HepG2 (cell line): ENCODE data around the gene GREM2. TPM values are rescaled to one million over a fixed set of nuclear protein-coding genes. Genes with fewer than 3 reads are reported as not detected.

Experiments
- ATAC-seq: fragments of 200-7000 bp; cut with Tn5 transposase; 3 replicates; pipeline ENCODE4 v1.9.1; 2020; ENCODE audit warnings: mild to moderate bottlenecking, moderate library complexity
- BruUV-seq: library from RNA; stranded (reverse); fragments of 400-500 nt; replicated peaks from 2 replicates; lab custom pipeline; 2021; lab: Mats Ljungman, UMichigan
- CTCF ChIA-PET: fragments of 300-600 bp; formaldehyde crosslinking; extraction: SDS; loops from one replicate; lab custom pipeline; 2021; ENCODE audit warnings: low total read pairs, inconsistent platforms, low intra/inter-chr PET ratio; lab: Yijun Ruan, JAX
- POLR2A ChIA-PET: fragments of 350-600 bp; sonication (Branson Sonifier 250); formaldehyde crosslinking; loops from one replicate; lab custom pipeline; 2020; ENCODE audit warnings: antibody characterized with exemption, inconsistent platforms; lab: Yijun Ruan, JAX
- DNase-seq: peaks from one replicate; pipeline ENCODE4 v3.0.0-alpha.2; 2015; ENCODE audit warnings: low spot score
- FAIRE-seq: peaks from 3 replicates; lab custom pipeline; 2011; peaks lifted over from hg19 to GRCh38; lab: Jason Lieb, UNC
- H2AFZ ChIP-seq: one replicate; pipeline ENCODE4 v1.6.1; 2011; ENCODE audit warnings: low read length, inconsistent platforms
- H3K27ac ChIP-seq: fragments of 300-600 bp; 3 replicates; pipeline ENCODE4 v1.8.0; 2011; ENCODE audit warnings: mixed run types, mild to moderate bottlenecking, mixed read lengths, low read length, inconsistent platforms; ENCODE audit not compliant: insufficient read depth; ENCODE audit errors: extremely low read length
- H3K27me3 ChIP-seq, 2 experiments: fragments of 200-600 bp in 1 of 2; 2 replicates in 1 of 2; 3 replicates in 1 of 2; pipeline versions ENCODE4 v1.6.0 to v1.8.0; 2011; ENCODE audit warnings: low read length in 2 of 2, mild to moderate bottlenecking in 2 of 2, moderate library complexity in 2 of 2, inconsistent platforms in 1 of 2; ENCODE audit not compliant: insufficient read depth in 2 of 2, control insufficient read depth in 1 of 2
- H3K36me3 ChIP-seq, 2 experiments: fragments of 200-600 bp in 1 of 2; replicated peaks in 1 of 2; 2 replicates in 1 of 2; 3 replicates in 1 of 2; pipeline versions ENCODE4 v1.5.1 to v1.8.0; 2011; ENCODE audit warnings: low read length in 2 of 2, inconsistent platforms in 1 of 2; ENCODE audit not compliant: insufficient read depth in 2 of 2, control insufficient read depth in 1 of 2
- H3K4me1 ChIP-seq: 2 replicates; pipeline ENCODE4 v1.5.1; 2012; ENCODE audit warnings: low read length, inconsistent platforms; ENCODE audit not compliant: insufficient read depth
- H3K4me2 ChIP-seq: 2 replicates; pipeline ENCODE4 v1.6.0; 2011; ENCODE audit warnings: low read depth, low read length, inconsistent platforms
- H3K4me3 ChIP-seq, 3 experiments: fragments of 200-600 bp in 1 of 3; sonication (generic), shearing (Covaris generic) in 1 of 3; replicated peaks in 1 of 3; 2 replicates each; pipeline ENCODE4 v1.5.1; 2011 to 2016; ENCODE audit warnings: low read length in 3 of 3, inconsistent platforms in 2 of 3, low read depth in 2 of 3, mild to moderate bottlenecking in 2 of 3, control low read depth in 1 of 3, mixed read lengths in 1 of 3; ENCODE audit not compliant: insufficient read depth in 1 of 3
- H3K79me2 ChIP-seq: one replicate; pipeline ENCODE4 v1.6.1; 2011; ENCODE audit warnings: low read length, inconsistent platforms; ENCODE audit not compliant: insufficient read depth
- H3K9ac ChIP-seq: 2 replicates; pipeline ENCODE4 v1.6.0; 2011; ENCODE audit warnings: mild to moderate bottlenecking, low read depth, low read length, inconsistent platforms; ENCODE audit not compliant: insufficient read depth
- H3K9me3 ChIP-seq: 2 replicates; pipeline ENCODE4 v1.5.1; 2012; ENCODE audit warnings: mild to moderate bottlenecking, low read length
- H4K20me1 ChIP-seq: 2 replicates; pipeline ENCODE4 v1.6.0; 2011; ENCODE audit warnings: inconsistent platforms, mild to moderate bottlenecking, low read length, moderate library complexity; ENCODE audit not compliant: insufficient read depth
- GPN1 ChIP-seq: sonication (generic); formaldehyde crosslinking; IDR thresholded peaks from 2 replicates; pipeline ENCODE4 v1.5.1; 2020; ENCODE audit warnings: missing genetic modification reagents, borderline replicate concordance
- JUNB ChIP-seq: sonication (generic); formaldehyde crosslinking; IDR thresholded peaks from 2 replicates; pipeline ENCODE4 v1.8.0; 2022; ENCODE audit warnings: missing genetic modification reagents, mild to moderate bottlenecking, borderline replicate concordance
- MAZ ChIP-seq, 2 experiments: sonication (generic) in 1 of 2; formaldehyde crosslinking in 1 of 2; IDR thresholded peaks; 2 replicates each; pipeline versions ENCODE4 v1.5.0 to v1.6.1; 2012 to 2020; ENCODE audit warnings: low read depth in 2 of 2, mild to moderate bottlenecking in 2 of 2, borderline replicate concordance in 1 of 2, improper control_type of control experiment in 1 of 2, low read length in 1 of 2, missing genetic modification reagents in 1 of 2, moderate library complexity in 1 of 2
- MXD4 ChIP-seq: IDR thresholded peaks from 2 replicates; pipeline ENCODE4 v1.6.1; 2016; ENCODE audit warnings: mild to moderate bottlenecking, missing biosample characterization, missing genetic modification reagents
- NFE2L1 ChIP-seq: sonication (generic); formaldehyde crosslinking; IDR thresholded peaks from 2 replicates; pipeline ENCODE4 v1.4.0; 2020; ENCODE audit warnings: missing genetic modification reagents, mild to moderate bottlenecking, borderline replicate concordance
- PHF21A ChIP-seq: sonication (generic); formaldehyde crosslinking; IDR thresholded peaks from 2 replicates; pipeline ENCODE4 v1.5.0; 2020; ENCODE audit warnings: mild to moderate bottlenecking, missing genetic modification reagents
- SIX1 ChIP-seq: sonication (generic); formaldehyde crosslinking; IDR thresholded peaks from 2 replicates; pipeline ENCODE4 v1.4.0; 2020; ENCODE audit warnings: missing genetic modification reagents, borderline replicate concordance
- ZMAT3 ChIP-seq: sonication (generic); formaldehyde crosslinking; conservative IDR thresholded peaks from 2 replicates; pipeline ENCODE4 v1.7.0; 2021; ENCODE audit warnings: missing genetic modification reagents
- ZNF382 ChIP-seq: sonication (generic); formaldehyde crosslinking; IDR thresholded peaks from 2 replicates; pipeline ENCODE4 v1.5.0; 2020; ENCODE audit warnings: missing genetic modification reagents, mild to moderate bottlenecking, borderline replicate concordance
- ZNF781 ChIP-seq: sonication (generic); formaldehyde crosslinking; IDR thresholded peaks from 2 replicates; pipeline ENCODE4 v1.5.1; 2020; ENCODE audit warnings: borderline replicate concordance, mild to moderate bottlenecking, missing genetic modification reagents; ENCODE audit errors: not compliant biosample characterization
- WGBS: methylation state at CpG from one replicate; pipeline ENCODE4 v1.1.6; 2017; ENCODE audit warnings: low lambda C conversion rate; 5-methylcytosine and 5-hydroxymethylcytosine counted together
- in situ Hi-C: cut with HindIII; loops from 2 replicates; pipeline ENCODE4 v1.10.0; 2017; ENCODE audit warnings: low pct_unique_long_range_greater_than_20kb; ENCODE audit not compliant: extremely low pct_ligation_motif_present
- intact Hi-C: fragments of 100-400 bp; cut with micrococcal nuclease; formaldehyde crosslinking; loops from one replicate; pipeline ENCODE4 v1.10.0; 2022; ENCODE audit not compliant: unreplicated experiment
- polyA plus RNA-seq, 8 experiments: library from polyadenylated mRNA; depleted of rRNA in 3 of 8; stranded (reverse) in 7 of 8; unstranded in 1 of 8; fragments of >200 nt; fragmentation: Illumina TruSeq in 4 of 8; extraction: Trizol in 4 of 8; gene quantifications; 2 replicates each; pipeline versions ENCODE4 v1.2.1 to v1.2.3, GENCODE V29; 2011 to 2016; ENCODE audit warnings: low read depth in 4 of 8, missing spikeins in 1 of 8, mixed read lengths in 1 of 8; ENCODE audit not compliant: insufficient read depth in 1 of 8
- total RNA-seq, 5 experiments: library from RNA; depleted of rRNA; stranded (reverse); fragments of >200 nt; fragmentation: Illumina TruSeq; extraction: Trizol; gene quantifications; 2 replicates each; pipeline ENCODE4 v1.2.3, GENCODE V29; 2016; ENCODE audit warnings: low read depth in 1 of 5
- TF ChIP-seq, protein P1 (sequence below): sonication (generic); formaldehyde crosslinking; IDR thresholded peaks from 2 replicates; pipeline ENCODE4 v1.4.0; 2020; ENCODE audit warnings: mild to moderate bottlenecking, low read depth, missing genetic modification reagents
- TF ChIP-seq, protein P2 (sequence below): sonication (generic); formaldehyde crosslinking; IDR thresholded peaks from 2 replicates; pipeline ENCODE4 v1.9.0; 2021; ENCODE audit warnings: missing genetic modification reagents, mild to moderate bottlenecking, borderline replicate concordance
- TF ChIP-seq, protein P3 (sequence below): sonication (generic); formaldehyde crosslinking; IDR thresholded peaks from 2 replicates; pipeline ENCODE4 v1.4.0; 2020; ENCODE audit warnings: missing genetic modification reagents, mild to moderate bottlenecking, borderline replicate concordance

The GREM2 gene
- total and polyA plus RNA-seq, 2 of the 13 experiments (the other 11 are each of a cell fraction or from before 2014, with no cell fraction given): 0.07 TPM; not detected in 1

DNA sequence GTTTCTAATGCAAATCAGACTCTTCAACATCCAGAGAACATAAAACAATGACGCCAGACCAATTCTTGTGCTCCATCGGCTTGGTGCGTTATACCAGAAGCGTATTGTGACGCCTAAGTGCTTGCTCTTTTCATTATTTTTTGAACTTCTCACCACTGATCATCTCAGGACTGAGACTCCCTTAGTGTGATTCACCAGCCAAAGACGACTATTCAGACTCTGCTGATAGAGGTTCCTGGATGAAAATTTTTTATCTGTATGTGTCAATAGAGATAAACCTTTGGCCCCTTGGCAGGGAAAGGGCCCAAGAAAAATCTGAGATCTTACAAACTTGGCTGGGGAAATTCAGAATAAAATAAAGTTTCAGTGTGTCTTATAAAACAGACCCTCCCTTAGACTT is 856 bp upstream of the GREM2 start:
- no peak for ATAC-seq
- FAIRE-seq: no peak
- Histone ChIP-seq H3K27me3 (peaks cover 0 to 22% of the 10 kb centered on the region in 2 experiments; a peak in 4 of 5 replicates), H3K36me3 (no peaks in the 10 kb centered on the region), H3K4me3 (no peak overlapping the region), H3K79me2 (no peaks in the 10 kb centered on the region), H3K4me1 (peaks cover 16% of the 10 kb centered on the region), H2AFZ (no peak overlapping the region), H3K4me2 (no peak overlapping the region), H3K9me3 (no peaks in the 10 kb centered on the region), H4K20me1 (no peaks in the 10 kb centered on the region), H3K9ac (no peak overlapping the region), H3K27ac (no peak overlapping the region)
- WGBS: 38% methylated on average over 6 of the region's 6 CpGs
- intact Hi-C loops: no loop called here
- in situ Hi-C loops: no loop called here
- ChIA-PET CTCF (no interaction called here), POLR2A (no interaction called here)
- no peak for DNase-seq
- no TSS peak for BruUV-seq
- TF ChIP-seq JUNB (CRISPR knock-in tag) (no peak), ZNF382 (CRISPR knock-in tag) (no peak), ZMAT3 (no peak), SIX1 (CRISPR knock-in tag) (no peak), MXD4 (CRISPR knock-in tag) (no peak), NFE2L1 (no peak), PHF21A (CRISPR knock-in tag) (no peak), ZNF781 (no peak), GPN1 (no peak), MAZ (IDR thresholded peaks at IDR 0.05; ENCODE audit: borderline replicate concordance, low read depth, low read length) (no peak), MAZ (CRISPR knock-in tag; IDR thresholded peaks at IDR 0.05; ENCODE audit: low read depth) (no peak)
- TF ChIP-seq, protein P1, sequence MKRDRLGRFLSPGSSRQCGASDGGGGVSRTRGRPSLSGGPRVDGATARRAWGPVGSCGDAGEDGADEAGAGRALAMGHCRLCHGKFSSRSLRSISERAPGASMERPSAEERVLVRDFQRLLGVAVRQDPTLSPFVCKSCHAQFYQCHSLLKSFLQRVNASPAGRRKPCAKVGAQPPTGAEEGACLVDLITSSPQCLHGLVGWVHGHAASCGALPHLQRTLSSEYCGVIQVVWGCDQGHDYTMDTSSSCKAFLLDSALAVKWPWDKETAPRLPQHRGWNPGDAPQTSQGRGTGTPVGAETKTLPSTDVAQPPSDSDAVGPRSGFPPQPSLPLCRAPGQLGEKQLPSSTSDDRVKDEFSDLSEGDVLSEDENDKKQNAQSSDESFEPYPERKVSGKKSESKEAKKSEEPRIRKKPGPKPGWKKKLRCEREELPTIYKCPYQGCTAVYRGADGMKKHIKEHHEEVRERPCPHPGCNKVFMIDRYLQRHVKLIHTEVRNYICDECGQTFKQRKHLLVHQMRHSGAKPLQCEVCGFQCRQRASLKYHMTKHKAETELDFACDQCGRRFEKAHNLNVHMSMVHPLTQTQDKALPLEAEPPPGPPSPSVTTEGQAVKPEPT (CRISPR knock-in tag): no peak
- TF ChIP-seq, protein P2, sequence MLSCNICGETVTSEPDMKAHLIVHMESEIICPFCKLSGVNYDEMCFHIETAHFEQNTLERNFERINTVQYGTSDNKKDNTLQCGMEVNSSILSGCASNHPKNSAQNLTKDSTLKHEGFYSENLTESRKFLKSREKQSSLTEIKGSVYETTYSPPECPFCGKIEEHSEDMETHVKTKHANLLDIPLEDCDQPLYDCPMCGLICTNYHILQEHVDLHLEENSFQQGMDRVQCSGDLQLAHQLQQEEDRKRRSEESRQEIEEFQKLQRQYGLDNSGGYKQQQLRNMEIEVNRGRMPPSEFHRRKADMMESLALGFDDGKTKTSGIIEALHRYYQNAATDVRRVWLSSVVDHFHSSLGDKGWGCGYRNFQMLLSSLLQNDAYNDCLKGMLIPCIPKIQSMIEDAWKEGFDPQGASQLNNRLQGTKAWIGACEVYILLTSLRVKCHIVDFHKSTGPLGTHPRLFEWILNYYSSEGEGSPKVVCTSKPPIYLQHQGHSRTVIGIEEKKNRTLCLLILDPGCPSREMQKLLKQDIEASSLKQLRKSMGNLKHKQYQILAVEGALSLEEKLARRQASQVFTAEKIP (CRISPR knock-in tag): no peak
- TF ChIP-seq, protein P3, sequence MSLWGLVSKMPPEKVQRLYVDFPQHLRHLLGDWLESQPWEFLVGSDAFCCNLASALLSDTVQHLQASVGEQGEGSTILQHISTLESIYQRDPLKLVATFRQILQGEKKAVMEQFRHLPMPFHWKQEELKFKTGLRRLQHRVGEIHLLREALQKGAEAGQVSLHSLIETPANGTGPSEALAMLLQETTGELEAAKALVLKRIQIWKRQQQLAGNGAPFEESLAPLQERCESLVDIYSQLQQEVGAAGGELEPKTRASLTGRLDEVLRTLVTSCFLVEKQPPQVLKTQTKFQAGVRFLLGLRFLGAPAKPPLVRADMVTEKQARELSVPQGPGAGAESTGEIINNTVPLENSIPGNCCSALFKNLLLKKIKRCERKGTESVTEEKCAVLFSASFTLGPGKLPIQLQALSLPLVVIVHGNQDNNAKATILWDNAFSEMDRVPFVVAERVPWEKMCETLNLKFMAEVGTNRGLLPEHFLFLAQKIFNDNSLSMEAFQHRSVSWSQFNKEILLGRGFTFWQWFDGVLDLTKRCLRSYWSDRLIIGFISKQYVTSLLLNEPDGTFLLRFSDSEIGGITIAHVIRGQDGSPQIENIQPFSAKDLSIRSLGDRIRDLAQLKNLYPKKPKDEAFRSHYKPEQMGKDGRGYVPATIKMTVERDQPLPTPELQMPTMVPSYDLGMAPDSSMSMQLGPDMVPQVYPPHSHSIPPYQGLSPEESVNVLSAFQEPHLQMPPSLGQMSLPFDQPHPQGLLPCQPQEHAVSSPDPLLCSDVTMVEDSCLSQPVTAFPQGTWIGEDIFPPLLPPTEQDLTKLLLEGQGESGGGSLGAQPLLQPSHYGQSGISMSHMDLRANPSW (CRISPR knock-in tag): no peak
